ENCODE data around the gene EIF3L.

DNA sequence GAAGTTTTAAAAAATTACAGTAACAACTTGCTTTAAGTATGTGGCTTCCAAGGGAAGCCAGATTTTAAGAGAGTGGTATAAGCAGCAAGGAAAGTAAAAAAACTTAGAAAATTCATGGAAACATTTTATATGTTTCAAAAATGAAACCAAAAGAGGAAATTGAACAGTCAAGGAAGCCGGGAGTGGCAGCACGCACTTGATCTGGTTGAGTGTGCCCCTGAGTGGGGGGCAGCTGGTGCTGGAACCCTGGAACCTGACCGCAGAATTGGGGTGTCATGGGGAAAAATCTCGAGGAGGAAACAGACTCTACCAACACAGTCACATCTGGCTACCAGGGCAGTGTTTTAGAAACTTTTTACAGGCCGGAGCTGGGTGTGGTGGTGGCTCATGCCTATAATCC lies 70.9 kb downstream of the EIF3L start:
- TF ChIP-seq, protein P1, sequence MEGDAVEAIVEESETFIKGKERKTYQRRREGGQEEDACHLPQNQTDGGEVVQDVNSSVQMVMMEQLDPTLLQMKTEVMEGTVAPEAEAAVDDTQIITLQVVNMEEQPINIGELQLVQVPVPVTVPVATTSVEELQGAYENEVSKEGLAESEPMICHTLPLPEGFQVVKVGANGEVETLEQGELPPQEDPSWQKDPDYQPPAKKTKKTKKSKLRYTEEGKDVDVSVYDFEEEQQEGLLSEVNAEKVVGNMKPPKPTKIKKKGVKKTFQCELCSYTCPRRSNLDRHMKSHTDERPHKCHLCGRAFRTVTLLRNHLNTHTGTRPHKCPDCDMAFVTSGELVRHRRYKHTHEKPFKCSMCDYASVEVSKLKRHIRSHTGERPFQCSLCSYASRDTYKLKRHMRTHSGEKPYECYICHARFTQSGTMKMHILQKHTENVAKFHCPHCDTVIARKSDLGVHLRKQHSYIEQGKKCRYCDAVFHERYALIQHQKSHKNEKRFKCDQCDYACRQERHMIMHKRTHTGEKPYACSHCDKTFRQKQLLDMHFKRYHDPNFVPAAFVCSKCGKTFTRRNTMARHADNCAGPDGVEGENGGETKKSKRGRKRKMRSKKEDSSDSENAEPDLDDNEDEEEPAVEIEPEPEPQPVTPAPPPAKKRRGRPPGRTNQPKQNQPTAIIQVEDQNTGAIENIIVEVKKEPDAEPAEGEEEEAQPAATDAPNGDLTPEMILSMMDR (conservative IDR thresholded peaks at IDR 0.05 in 1 of 2, IDR thresholded peaks at IDR 0.05 in 1 of 2; ENCODE audit: low read depth in 1 of 2, low read length in 2 of 2), result no peak
- TF ChIP-seq EZH2 (IDR thresholded peaks at IDR 0.05; ENCODE audit: low read length, missing control alignments), result no peak
